ENCODE data around the gene DENND2C.
"Not testable (repeated sequence)": the region's sequence is repeated elsewhere in the genome, so short reads cannot be mapped to it uniquely, and the experiment has no call there.

DENND2C gene

DNA sequence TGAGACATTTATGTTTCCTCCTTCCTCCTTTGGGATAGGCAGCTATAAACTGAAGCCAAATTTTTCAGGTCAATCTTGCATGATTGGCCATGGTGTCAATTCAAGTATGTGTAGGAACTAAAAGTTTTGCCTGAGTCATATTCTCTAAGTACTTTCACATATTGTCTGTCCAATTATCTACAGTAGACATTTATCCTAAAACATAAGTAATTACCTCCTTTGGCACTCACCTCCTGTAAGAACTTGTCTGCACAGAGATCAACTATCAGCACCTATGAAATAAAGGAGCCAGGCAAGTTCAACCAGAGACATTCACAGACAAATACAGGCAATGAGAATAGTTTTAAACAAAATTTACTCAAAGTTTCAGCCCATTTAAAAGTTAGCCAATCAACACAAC, 74.2 kb downstream of the DENND2C start:
- no peak for DNase-seq (ENCODE audit: low read depth)

DNA sequence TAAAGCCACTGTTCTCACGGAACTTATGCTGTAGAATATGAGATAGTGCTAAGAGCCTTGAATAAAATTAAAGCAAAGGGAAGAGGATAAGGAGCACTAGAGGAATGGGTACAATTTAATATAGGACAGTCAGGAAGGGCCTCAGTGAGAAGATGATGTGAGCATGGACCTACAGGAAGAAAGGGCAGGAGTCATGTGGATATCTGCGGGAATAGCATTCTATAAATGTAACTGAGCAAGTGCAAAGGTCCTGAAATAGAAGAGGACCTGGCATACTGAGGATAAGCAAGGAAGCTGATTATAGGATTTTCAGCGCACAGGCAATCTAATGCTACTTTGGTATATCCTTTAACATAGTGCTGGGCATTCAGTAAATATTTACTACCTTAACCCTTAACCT, 75.8 kb downstream of the DENND2C start:
- DNase-seq (ENCODE audit: low read depth) = no peak

DNA sequence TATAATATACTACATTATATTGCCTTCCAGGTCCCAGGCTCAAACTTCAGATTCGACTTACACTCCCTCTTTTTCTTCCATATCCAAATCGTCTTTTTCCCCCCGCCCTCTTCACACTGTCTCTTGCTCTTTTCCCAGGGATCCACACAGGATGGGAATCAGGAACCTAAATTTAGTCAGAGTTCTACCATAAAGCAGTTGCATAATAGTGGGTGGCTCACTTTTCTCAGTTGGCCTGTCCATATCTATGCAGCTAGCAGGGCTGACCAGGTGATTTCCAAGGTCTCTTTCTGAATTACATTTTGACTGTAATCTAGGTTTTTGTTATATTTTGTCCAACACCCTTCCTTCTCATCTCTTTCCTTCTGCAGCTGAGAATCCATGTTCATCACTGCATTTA, 80.7 kb downstream of the DENND2C start:
- DNase-seq (ENCODE audit: low read depth) = no peak

DNA sequence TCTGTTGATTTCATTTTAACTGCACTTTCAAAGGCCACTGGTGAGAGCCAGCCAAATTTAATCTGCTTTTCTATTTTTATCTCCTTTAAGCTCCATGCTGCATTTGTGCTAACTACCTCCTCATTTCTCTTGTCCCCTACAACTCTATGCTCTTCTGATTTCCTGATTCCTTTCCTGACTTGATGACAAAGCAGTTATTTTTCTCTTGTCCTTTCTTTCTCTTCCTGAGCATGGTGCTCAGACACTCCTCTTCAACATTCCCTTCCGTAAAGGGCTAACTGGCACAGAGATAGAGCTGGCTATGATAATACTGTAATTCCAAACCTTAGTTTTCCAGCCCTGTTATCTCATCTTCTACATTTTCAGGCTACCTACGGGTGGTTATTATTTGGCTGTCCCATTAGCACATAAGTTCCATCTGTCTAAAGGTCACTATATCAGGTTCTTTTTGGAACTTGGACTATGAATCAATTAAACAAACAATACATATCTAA, 81.6 kb downstream of the DENND2C start:
- DNase-seq (ENCODE audit: low read depth) = no peak

DNA sequence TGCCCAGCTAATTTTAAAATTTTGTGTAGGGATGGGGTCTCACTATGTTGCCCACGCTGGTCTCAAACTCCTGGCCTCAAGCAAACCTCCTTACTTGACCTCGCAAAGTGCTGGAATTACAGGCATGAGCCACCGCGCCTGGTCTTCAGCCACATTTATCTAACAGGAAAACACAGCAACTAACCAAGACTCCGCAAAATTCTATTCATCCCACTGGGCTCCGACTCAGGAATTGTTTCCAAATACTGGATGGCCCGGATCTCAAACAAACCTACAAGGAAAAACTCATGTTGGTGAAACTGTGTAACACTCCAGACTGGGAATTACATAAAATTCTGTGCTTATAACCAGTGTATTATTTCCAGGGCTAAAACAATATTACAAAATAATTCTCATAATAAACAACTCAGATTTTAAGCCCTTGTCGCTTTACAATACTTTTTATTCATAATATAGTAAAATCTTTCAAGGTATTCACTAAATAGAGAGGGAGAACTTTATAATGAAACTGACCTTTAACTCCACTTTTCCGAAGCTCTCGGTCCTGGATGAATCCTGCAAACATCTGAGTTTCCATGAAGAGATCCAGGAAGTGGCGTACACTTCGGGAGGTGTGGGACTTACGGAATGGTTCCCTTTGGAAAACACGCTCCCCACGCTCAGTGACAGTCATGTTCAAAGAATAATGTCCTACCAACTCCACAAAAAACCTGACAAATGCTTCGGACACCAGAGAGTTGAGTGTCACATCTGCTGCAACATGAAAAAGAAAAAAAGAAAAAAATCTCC, 82.5 kb downstream of the DENND2C start:
- DNase-seq (ENCODE audit: low read depth) = no peak

DNA sequence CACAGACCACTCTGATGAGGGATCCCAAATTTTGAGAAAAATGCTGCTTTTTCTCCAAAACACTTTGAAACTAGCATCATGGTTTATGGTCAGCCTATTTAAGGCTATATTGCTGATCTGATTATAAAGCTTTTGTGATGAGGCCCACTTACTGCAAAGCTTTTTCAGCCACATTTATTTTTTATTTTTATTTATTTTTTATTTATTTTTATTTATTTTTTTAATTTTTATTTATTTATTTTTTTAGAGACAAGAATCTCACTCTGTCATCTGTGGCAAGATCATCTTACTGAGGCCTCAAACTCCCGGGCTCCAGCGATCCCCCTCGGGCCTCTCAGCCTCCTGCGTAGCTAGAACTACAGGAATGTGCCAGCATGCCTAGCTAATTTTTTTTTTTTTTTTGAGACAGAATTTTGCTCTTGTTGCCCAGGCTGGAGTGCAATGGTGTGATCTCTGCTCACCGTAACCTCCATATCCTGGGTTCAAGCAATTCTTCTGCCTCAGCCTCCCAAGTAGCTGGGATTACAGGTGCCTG, 83.3 kb downstream of the DENND2C start:
- no peak for DNase-seq (ENCODE audit: low read depth)

DNA sequence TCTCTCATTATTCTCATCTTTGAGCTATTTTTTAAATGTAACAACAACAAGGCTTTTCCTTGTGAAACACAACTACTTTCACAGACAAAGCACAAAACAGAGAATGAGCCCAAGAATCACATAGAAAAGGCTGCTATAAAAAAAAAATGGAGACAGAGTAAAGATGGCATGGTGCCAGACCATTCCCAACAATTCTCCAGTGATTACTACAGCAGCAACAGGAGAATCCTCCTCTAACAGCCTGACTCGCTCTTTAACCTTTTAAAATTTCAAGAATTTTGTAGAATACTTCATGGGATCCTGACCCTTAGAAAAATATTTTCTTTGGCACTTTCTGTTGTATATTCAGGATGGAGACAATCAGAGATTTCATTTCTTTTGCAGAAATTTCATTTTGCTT, 84.6 kb downstream of the DENND2C start:
- DNase-seq (ENCODE audit: low read depth) = no peak

DNA sequence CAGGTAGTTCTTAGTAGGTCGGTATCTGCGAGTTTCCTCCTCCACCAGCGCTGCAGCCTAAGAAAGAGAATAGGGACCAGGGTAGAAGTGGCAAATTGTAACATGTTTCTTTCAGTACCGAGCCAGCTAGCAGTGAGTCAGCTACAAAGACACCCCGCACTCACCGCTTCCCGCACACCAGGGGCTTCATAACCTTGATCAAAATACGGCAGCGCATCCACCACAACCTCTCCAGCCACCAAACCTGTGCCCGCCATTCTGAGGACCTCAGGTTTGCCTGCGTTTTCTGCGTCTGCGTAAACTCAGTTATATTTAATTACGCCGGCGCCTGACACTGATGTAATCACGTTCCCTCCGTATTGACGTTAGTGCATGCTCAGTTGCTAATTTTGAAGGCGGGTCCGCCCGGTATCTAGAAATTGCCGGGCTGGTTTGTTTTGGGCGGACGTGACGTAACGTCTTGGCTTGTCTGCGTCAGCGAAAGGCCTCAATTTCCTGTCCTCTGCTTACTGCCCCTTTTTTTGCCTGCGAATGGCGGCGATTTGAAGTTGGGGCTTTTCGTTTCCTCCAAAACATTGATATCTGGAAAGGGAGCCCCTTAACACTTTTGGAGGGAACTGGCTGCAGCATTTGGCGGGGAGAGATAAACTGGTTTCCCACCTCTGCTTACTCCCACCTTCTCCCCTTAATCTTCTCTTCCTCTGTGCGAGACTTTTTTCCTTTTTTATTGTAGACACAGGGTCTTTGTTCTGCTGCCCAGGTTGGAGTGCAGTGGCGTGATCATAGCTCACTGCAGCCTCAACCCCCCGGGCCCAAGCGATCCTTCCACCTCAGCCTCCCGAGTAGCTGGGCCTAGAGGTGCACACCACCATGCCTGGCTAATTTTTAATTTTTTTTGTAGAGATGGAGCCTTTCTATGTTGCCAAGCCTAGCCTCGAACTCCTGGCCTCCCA, 88.2 kb downstream of the DENND2C start, which contains the start of gene BCAS2:
Gene BCAS2 (minus strand): TSS at position 281 of the 953 bp plus-strand sequence. CDS start 24 bp downstream, at position 257.
- peak; percentile 99 for DNase-seq (ENCODE audit: low read depth)

DNA sequence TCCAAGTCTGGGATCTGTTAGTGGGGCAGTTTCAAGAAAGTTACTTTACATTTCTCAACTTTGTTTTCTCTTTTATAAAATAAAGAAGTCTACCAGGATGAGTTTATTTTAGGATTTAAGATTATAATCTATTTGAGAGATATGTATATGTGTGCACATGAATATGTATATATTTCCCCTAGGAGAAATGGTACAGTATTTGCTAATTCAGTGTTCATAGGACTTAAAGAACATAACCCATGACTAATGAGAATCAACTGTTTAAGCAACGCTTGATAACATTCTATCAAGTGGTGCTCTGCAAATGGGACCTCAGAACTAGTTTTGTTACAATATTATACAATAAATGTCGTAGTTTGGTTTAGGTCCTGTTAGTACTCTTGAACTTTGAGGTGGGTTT, 95.5 kb downstream of the DENND2C start:
- DNase-seq (ENCODE audit: low read depth) = no peak

DNA sequence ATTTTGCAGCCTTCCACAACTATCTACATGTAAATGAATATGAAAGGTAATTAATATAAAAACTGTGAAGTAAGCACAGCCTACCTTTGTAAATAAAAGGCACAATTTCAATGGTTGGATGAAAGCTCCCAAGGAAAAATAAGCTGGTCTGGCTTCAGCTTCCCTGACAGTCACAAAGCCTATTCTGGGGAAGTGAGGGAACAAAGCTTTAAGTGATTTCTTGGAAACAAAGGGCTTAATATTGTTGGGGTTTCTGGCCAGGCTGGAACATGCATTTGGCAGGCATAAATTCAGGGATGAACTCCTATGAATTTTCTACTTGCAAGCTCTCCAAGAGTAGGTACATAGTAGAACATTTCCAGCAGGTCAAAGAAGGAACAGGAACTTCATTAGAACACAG, 105.7 kb downstream of the DENND2C start:
- no peak for DNase-seq (ENCODE audit: low read depth)

DNA sequence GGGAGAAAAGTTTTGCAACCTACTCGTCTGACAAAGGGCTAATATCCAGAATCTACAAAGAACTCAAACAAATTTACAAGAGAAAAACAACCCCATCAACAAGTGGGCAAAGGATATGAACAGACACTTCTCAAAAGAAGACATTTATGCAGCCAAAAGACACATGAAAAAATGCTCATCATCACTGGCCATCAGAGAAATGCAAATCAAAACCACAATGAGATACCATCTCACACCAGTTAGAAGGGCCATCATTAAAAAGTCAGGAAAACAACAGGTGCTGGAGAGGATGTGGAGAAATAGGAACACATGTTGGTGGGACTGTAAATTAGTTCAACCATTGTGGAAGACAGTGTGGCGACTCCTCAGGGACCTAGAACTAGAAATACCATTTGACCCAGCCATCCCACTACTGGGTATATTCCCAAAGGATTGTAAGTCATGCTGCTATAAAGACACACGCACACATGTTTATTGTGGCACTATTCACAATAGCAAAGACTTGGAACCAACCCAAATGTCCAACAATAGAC, 106.8 kb downstream of the DENND2C start:
- not testable (repeated sequence) for DNase-seq (ENCODE audit: low read depth)

DNA sequence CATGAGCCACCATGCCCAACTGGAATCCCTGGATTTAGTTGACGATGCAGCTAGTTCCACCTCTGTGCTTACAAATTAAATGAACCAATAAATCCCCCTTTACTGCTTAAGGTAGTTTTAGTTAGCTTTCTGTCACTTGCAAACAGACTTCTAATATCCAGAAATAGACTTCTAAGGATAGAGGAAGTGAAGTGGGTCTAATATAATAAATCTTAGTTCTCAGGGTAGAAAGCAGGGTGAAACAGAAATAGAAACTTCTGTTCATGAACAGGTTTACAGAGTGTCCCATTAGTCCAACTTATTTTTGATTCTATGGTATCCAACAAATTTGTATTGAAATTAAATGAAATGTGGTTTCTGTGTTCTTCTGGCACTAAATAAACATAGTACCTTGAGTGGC, 108.5 kb downstream of the DENND2C start:
- no peak for DNase-seq (ENCODE audit: low read depth)

DNA sequence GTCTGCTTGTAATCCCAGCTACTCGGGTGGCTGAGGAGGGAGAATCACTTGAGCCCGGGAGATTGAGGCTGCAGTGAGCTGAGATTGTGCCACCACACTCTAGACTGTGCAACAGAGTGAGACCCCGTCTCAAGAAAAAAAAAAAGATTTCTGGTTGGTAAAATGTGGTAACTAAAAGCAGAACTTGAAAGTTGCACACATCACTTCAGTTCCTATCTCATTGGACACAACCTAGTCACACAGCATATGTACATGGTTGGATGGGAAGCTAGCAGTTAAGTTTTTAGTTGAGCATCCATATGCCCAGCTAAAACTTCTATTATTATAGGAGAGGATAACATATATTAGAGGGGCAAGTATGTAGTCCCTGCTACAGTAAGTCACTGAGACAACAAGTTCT, 110.5 kb downstream of the DENND2C start:
- no peak for DNase-seq (ENCODE audit: low read depth)

DNA sequence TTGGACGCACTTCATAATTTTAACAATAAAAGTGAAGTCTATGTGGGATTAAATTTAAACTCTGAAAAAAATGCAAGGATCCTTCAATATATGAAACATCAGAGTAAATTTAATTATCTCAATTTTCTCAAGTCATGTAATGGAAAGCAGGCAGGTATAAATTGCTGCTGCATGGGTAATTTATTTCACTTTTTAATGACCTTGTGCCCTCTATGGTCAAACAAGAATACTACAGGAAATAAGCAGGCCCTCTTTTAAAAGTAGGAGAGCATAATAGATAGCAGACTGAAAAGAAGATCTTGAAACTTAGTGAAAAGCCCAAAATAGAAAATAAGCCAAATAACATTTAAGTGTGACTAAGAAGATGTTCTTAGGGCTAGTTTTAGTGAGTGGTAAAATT, 111.3 kb downstream of the DENND2C start:
- DNase-seq (ENCODE audit: low read depth) = peak; percentile 3

DNA sequence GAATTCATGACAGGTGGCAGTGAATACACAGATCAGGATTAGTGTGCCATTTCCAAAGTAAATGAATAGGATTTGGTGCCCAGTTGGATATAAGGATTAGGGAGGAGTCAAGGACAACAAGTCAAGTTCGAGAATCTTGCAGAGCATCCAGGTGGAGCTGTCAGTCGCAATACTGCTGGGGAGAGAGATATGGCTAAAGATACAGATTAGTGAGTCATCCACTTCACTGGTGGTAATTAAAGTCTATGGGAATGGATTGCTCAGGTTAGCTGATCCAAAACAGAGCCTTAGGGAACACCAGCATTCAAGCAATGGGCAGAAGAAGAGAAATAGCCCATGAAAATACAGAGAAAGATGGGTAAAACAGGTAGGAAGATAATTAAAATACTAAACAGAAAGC, 115.3 kb downstream of the DENND2C start:
- DNase-seq (ENCODE audit: low read depth) = no peak

DNA sequence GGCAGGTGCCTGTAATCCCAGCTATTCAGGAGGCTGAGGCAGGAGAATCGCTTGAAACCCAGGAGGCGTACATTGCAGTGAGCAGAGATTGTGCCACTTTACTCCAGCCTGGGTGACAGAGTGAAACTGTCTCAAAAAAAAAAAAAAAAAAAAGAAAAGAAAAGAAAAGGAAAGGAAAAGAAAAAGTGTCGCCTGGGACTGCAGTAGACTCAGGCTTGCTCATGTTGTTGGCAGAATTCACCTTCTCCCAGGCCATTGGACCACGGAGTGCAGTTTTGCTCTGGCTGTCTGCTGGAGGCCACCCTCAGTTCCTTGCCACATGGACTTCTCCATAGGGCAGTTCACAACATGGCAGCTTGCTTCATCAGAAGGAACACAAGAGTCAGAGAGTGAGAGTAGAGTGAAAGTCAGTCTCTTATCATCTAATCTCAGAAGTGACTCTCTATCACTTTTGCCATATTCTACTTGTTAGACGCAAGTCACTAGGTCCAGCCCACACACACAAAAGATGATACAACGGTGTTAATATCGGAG, 117.7 kb downstream of the DENND2C start:
- no peak for DNase-seq (ENCODE audit: low read depth)

DNA sequence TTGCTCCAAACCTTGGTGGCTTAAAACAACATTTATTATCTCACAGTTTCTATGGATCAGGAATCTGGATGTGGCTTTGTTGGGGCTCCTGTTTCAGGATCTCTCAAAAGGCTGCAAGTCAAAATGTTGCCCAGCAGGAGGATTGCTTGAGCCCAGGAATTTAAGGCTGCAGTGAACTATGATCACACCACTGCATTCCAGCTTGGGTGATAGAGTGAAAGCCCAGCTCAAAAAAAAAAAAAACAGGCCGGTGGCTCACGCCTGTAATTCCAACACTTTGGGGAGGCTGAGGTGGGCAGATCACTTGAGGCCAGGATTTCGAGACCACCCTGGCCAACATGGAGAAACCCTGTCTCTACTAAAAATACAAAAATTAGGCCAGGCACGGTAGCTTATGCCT, 118.4 kb downstream of the DENND2C start:
- DNase-seq (ENCODE audit: low read depth) = no peak

DNA sequence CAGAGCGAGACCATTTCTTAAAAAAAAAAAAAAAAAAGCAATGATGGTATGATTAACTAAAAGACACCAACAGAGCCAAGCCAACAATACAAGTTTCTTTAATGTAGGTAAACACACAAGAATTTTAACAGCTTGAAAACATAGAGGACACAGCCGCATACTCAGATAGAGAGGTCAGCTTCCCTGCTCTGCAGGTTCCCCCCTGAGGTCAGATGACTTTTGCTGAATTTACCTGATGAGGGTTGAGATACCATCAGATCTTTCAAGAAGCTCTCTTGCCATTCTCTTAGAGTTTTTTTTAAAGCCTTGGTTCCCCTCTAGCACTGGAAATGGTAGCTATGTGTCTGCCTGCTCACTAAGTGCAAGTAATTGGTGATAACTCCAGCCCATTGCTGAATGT, 119.5 kb downstream of the DENND2C start:
- no peak for DNase-seq (ENCODE audit: low read depth)

DNA sequence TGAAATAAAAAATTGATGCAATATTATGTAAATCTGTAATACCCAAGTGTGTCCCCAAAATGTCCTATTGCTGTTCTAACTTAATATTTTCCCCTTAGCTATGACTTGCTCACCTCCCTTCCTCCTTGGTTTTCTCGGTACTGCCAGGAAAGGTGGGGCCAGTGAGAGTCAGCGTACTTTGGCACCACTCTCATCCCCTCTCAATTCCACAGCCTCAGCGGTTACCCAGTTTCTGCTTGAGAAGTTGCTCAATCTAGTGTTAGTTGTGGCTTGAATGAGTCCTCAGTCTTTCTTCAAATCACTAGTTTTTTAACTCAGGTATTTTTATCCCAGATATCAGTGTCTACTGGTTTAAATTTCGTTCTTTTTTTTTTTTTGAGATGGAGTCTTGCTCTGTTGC, 120.7 kb downstream of the DENND2C start:
- DNase-seq (ENCODE audit: low read depth) = peak; percentile 8

DNA sequence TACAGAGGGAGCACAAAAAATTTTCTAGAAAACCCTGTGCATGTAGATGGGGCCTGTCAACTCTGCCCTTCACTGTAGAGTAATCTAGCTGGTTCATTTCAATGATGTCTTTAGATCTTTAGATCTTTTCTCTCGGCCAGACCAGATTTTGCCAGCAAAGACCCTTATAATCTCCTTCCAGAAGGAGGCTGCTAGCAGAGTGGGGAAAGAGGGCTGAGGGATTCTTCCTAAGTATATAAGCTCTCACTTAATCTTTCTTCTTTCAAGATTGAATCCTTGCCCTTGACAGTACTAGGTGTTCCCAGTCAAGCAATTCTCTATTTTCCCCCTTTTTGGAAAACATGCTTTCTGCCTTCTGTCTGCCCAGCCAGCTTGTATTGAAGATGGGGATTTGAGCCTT, 122.8 kb downstream of the DENND2C start:
- no peak for DNase-seq (ENCODE audit: low read depth)

DNA sequence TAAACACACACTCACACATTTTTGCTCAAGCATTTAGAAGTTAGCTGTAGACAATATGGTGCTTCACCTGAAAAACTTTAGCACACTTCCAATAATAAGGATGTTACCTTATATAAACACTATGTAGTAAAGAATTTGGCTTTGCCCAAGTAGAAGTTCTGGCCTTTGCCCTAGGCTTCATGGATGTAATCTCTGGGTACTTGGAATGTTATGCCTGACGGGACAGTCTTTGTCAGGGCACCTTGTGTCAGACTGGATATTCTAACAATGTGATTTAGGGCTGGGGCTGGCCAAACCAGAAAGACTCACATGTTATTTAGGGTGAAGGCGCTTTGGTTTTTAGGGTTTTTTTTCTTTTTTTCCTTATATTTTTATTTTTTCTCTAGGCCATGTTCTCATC, 124.1 kb downstream of the DENND2C start:
- DNase-seq (ENCODE audit: low read depth) = no peak

DNA sequence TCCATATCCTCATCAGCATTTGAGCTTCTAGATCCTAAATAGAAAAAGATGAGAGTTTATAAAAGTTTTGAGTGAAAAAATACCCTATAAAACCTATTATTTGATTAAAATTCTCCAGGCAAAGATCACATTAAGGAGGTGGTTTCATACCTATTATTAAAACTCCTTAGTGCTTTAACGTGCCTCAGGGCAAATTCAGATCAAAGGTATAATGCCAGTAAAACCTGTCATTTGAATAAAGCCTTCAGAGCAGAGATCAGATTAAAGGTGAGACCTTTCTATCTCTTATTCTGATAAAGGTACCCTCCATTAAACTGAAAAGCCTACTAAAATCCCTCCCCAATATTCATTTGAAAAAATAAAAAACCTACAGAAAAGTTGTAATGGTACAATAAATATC, 124.5 kb downstream of the DENND2C start:
- DNase-seq (ENCODE audit: low read depth) = no peak
